GM21825 (cell line): ENCODE data around the gene TMEM18.

ENCODE experiments used
- ATAC-seq: cut with Tn5 transposase; IDR thresholded peaks from one replicate; pipeline ENCODE4 v1.9.1; 2021; ENCODE audit warnings: mild to moderate bottlenecking, moderate library complexity; ENCODE audit not compliant: unreplicated experiment

Gene TMEM18

DNA sequence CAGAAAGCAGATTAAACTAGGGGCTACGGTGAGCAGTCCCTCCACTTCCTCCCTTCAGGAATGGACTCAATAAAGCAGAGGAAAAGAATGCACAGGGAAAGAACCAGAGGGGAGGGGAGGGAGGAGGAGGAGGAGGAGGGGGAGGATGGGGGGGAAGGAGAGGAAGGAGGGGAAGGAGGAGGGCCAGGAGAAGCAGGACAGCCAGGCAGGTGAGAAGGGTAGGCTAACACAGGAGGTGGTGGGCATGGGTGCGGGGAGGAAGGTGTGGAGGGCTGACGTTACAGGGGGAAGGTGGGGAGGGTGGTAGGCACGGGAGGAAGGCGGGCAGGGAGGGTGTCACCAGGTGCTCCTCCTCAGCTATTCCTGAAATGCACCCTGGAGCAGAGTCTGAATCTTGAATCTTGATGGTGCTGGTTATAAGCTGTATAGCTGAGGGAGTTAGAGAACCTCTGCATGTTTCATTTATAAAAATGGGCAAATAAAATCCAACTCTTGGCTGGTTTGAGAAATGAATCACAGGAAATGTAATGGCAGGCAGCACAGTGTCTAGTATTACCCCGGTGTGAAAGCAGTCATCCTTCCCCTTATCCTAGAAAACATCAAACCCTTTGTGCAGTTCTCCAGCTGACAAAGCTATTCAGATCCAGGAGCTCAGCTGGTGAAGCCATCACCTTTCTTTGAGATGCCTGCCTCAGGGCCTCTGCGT lies 3.4 kb downstream of the TMEM18 start:
- no peak for ATAC-seq

GRCh38 chr2:673016-673415 lies 4.2 kb downstream of the TMEM18 start:
- ATAC-seq = no peak

DNA sequence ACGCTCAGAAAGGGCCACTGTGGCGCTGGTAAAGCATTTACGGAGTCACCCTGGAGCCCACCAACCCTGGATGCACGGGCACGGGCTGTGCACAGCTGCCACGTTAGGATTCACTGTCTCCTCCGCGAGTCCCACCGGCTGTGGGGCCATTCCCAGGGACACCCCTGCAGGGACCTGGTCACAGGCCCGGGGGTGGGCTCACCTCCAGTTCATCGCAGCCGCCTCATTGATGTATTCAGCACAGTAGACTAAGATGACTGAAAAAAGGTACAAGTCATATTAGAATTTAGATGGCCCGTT lies 4.7 kb downstream of the TMEM18 start:
- no peak for ATAC-seq

- ATAC-seq = no peak
These were observed 5.2 kb downstream of the TMEM18 start for GRCh38 chr2:671787-672605.

DNA sequence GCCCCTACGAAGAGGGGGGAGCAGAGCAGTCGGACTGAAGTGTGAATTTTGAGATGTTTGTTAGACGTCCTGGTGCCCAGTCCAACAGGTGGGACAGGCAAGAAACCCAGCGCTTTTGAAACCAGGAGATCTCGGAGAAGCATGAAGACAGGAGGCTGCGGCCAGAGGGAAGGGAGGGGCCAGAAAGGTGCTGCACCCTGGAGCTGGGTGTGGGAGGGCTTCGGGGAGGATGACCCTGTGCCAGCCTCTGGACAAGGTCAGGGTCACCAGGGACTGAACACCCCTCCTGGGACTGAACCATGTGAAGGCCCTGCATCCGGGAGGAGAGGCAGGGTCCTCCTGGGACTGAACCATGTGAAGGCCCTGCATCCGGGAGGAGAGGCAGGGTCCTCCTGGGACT lies 6.1 kb downstream of the TMEM18 start:
- ATAC-seq = no peak

- no peak for ATAC-seq
These were observed 6.6 kb downstream of the TMEM18 start for GRCh38 chr2:670637-671036.

GRCh38 chr2:669323-669722 lies 7.9 kb downstream of the TMEM18 start:
- ATAC-seq = no peak

DNA sequence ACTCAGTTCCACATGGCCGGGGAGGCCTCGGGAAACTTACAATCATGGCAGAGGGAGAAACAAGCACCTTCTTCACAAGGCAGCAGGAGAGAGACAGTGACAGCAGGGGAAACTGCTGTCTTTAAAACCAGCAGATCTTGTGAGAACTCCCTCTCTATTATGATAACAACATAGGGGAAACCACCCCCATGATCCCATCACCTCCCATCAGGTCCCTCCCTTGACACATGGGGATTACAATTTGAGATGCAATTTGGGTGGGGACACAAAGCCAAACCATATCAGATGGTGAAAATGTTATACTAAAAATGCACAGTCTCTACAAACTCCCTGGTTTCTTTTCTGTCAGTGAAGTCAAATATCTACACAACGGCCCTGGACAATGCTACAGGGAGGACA lies 9.2 kb downstream of the TMEM18 start:
- ATAC-seq = no peak

DNA sequence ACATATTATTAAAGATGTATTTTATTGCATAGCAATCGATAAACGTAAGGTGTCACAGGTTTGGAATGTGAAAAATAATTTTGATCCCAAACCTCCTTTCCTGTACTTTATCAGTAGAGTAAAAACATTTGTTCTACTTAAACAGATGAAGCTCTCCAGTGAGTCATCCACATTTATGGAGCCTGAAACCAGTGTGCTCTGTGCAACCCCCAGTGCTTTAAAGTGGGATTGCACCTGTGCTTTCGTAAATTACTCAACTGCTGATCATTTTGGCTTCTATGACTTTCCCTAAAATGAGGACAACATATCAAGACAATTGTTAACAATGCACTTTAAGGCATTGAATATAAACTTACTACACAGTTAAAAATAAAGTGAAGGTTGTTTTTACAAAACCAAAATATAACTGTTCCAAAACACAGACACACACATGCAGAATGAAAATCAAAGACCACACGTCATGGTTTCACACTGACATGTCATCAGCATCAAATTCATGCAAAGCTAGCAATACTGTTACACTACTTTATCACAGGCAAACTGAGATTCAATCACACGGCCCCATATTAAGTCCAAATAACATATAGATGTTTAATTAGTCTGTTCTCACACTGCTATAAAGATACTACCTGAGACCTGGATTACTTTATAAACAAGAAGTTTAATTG lies 9.7 kb downstream of the TMEM18 start:
- ATAC-seq = no peak

DNA sequence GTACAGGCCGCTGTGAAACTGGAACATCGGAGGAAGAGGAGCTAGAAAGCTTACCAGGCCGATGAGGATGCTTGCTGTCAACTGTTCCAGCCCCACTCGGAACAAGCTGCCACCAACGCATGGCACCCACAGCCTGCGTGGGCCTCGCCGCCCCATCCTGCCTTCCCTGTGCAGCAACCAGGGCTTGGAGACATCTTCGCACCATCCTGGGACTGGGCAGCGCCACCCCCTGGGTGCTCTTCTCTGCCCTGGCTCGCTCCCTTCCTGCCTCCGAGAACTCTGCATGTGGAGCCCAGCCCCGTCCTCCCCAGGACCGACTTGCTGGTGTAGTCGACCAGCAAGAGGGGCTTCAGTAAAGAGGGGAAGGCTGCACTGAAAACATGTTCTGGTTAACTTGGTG lies 10.8 kb downstream of the TMEM18 start:
- no peak for ATAC-seq

DNA sequence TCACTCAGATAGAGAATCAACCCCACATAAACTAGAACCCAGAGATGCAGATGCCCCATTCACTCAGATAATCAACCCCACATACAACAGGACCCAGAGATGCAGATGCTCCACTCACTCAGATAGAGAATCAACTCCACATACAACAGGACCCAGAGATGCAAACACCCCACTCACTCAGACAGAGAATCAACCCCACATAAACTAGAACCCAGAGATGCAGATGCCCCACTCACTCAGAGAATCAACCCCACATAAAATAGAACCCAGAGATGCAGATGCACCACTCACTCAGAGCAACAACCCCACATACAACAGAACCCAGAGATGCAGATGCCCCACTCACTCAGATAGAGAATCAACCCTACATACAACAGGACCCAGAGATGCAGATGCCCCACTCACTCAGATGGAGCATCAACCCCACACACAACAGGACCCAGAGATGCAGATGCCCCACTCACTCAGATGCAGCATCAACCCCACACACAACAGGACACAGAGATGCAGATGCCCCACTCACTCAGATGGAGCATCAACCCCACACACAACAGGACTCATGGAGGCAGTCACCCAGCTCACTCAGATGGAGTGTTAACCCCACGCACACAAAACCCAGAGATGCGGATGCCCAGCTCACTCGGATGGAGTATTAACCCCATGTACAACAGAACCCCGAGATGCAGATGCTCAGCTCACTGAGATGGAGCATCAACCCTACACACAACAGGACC lies 11.7 kb downstream of the TMEM18 start:
- no peak for ATAC-seq

DNA sequence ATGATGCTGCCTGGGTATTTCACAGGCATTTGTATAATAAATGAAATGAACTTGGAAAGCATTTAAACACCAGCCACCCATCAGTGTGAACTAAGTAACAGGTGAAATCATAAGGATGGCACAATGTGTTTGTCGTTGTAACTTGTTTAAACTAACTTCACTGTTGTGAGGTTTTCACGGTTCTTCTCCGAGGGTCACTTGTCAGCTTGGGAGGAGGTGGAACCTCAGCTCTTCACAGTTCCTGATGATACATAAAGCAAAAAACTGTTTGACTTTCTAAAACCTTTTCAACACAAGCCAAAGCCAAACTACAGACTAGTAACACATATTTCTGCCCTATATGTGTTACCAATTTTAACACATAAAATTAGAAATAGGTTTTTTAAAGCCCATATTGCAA lies 13.1 kb downstream of the TMEM18 start:
- ATAC-seq = no peak

DNA sequence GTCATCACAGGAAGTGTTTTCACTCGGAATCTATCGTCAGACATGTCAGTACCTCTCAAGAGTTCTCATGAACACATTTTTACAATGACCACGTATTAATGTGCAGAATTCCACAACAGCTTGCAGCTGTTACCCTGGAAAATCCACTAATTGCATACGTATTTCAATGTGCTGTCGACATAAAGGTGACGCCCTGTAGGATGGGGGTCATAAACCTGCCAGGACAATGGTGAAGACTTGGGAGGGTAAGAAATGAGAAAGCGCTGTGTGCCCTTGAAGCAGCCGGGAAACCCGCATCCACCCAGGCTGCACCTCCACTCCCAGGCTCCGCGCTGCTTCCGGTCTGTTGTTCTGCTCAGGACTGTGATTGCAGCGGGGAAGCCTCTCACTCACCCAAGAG lies 14.0 kb downstream of the TMEM18 start:
- ATAC-seq = no peak

GRCh38 chr2:661360-661635 lies 15.9 kb downstream of the TMEM18 start:
- no peak for ATAC-seq

DNA sequence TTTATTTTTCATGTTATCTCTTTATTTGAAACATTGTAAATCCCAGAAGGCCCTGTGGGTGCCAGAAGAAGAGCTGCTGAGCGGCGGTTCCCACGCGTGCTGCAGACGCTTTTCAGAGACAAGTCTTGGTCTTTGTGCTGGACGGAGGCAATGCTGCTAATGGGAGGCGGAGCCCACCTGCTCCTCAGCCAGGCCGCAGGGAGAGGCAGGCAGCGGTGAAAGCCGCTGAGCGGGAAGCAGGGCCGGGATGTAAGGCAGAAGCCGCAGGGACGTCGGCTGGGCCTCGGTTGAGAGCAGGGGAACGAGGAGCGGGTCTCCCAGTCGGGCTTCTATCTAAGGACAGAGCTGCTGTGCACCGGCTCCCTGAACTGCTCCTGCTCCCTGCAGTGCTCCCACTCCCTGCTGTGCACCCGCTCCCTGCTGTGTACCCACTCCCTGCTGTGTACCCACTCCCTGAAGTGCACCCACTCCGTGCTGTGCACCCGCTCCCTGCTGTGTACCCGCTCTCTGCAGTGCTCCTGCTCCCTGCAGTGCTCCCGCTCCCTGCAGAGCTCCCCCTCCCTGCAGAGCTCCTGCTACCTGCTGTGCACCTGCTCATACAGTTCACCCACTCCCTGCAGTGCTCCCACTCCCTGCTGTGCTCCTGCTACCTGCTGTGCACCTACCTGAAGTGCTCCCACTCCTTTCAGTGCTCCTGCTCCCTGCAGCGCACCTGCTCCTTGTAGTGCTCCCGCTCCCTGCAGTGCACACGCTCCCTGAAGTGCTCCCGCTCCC lies 16.4 kb downstream of the TMEM18 start:
- no peak for ATAC-seq

GRCh38 chr2:660029-660428 lies 17.2 kb downstream of the TMEM18 start:
- no peak for ATAC-seq

DNA sequence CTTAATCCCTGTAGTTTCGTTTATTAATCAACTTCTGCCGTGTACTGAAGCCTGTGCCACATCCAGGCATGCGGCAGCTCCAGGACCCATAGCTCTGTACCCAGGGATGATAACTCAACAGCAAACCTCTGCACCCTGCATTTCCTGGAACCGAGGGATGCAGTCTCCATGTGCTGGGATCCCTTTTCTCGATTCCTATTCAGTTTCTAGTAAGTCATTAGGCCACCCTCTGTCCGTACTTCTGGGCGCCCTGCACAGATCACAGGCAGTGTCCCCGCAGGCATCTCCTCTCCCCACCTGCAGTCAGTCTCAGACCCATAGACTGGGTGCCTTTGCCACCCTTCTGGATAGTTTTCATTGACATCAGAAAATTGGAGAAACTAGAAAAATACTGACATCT lies 18.8 kb downstream of the TMEM18 start:
- ATAC-seq = no peak

DNA sequence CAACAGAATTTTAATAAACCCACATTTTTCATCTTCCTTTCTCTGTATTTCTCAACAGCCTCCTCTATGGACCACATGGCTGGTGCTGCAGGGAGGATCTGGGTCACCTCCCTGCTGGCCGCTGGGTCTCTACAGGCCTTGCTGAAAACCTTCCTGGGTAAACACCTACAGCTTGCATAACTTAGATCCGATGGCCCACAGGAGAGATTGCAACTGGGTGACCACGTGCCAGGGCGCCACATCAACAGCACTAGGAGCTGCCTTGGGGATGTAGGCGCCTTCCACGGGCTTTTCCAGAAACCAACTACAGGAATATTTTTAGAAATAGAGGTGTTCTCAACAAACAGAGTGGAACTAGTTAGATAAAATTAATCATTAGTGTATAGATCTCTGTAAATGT lies 19.4 kb downstream of the TMEM18 start:
- no peak for ATAC-seq

- no peak for ATAC-seq
These were observed 20.5 kb downstream of the TMEM18 start for GRCh38 chr2:656676-657075.

GRCh38 chr2:655626-656025 lies 21.6 kb downstream of the TMEM18 start:
- ATAC-seq = no peak

DNA sequence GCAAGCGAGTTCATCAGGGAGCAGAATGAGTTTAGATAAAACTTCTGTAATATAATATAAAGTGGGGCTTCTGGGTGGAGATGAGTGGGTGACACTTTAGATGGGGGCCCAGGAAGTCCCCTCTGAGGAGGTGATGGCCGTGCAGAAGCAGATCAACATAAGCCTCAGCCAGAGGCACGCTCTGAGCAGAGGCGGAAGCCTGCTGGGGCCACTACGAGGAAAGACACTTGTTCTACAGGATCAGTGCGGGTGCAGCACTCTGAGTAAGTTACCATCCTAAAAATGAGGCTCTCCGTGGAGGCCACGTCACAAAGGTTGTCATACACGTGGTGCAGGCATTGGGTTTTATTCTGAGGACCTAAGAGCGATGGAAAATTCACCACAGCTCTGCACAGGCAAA lies 22.3 kb downstream of the TMEM18 start:
- ATAC-seq = no peak
